Measurements from ENCODE around the gene SPATA16.
"Not testable (repeated sequence)": the region's sequence is repeated elsewhere in the genome, so short reads cannot be mapped to it uniquely, and the experiment has no call there.

The SPATA16 gene

GRCh38 chr3:173140986-173141385 is at the start of gene SPATA16:
TSS of gene SPATA16 (minus strand) at chr3:173141235. CDS start at chr3:173117731, 23,504 bp downstream.
- no peak for DNase-seq

- not testable (repeated sequence) for DNase-seq
These were observed 42.0 kb upstream of the SPATA16 start for GRCh38 chr3:173183022-173183421.

GRCh38 chr3:173173652-173174051 is 32.6 kb upstream of the SPATA16 start:
- no peak for DNase-seq

- not testable (repeated sequence) for DNase-seq
These were observed 18.1 kb upstream of the SPATA16 start for GRCh38 chr3:173159139-173159538.

DNA sequence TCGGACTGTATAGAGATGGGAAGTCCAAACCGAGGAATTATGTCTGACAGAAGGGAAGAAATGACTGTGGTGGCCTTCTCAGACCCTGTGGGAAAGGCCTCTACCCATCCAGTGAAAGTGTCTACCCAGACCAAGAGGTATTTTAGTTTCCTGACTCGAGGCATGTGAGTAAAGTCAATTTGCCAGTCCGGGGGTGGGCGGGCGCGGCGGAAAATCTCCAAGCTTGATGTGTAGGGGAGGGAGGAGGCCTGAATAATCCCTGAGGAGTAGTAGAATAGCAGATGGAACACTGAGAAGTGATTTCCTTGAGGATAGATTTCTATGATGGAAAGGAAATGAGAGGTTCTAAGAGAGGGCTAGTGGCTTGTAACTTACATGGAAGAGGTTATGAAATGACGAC is 15.5 kb upstream of the SPATA16 start:
- not testable (repeated sequence) for DNase-seq

GRCh38 chr3:173153631-173154030 is 12.6 kb upstream of the SPATA16 start:
- DNase-seq: no peak

GRCh38 chr3:173139420-173139819 is 1.6 kb downstream of the SPATA16 start:
- DNase-seq: no peak

DNA sequence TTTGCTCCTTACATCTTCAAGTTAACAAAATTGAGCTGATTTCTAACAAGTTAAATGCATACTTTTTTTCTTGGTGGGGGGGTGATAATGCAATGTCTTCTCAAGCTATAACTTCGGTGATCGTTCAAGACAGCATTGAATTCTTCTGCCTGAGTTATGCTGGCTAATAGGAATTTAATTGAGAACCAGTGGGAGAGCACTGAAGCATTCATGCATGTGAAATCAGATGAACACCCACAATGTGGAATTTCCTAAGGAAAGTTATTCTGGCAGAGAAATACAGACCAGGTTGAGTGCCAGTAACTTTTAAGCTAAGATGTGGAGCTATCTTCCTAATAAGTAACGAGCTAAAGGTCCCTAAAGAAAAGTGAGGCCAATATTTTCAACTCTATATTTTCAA is 3.0 kb downstream of the SPATA16 start:
- DNase-seq: no peak

GRCh38 chr3:173135059-173135458 is 6.0 kb downstream of the SPATA16 start:
- DNase-seq: no peak

DNA sequence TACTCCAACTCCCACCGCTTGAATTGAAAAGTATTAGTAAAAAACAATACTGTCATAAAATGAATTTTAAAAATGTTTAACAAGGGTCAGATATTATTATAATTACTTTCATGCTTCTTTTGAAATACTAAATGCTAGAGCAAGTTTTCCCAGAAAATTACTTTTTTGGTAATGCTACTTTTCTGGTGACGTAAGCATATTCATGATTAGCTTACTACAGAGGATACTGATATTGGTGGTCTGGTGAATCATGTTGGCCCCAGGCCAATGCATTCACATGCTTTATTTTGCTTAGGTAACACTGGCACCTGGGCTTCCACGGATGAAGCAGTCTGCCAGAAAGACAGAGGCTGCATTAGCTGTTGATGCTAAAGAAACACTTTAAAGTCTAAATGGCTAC is 12.4 kb downstream of the SPATA16 start:
- DNase-seq: no peak

DNA sequence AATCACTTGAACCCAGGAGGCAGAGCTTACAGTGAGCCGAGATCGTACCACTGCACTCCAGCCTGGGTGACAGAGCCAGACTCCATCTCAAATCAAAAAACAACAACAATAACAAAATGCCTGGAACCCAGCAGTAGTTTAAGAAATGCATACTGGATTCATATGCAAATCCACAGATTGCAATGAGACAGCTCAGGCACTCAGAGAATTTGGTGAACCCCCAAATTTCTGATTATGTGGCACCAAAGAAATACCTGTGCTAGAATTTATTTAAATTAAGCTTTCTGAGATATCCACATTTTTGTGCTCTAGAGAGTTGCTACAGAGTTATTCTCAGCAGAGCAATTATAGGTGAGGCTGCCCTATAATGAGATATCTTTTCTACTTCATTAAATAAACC is 29.7 kb downstream of the SPATA16 start:
- no peak for DNase-seq

- DNase-seq: no peak
These were observed 31.9 kb downstream of the SPATA16 start for GRCh38 chr3:173109143-173109542.

GRCh38 chr3:173103469-173103868 is 37.6 kb downstream of the SPATA16 start:
- no peak for DNase-seq

GRCh38 chr3:173098959-173099358 is 42.1 kb downstream of the SPATA16 start:
- no peak for DNase-seq

- DNase-seq: no peak
These were observed 43.8 kb downstream of the SPATA16 start for GRCh38 chr3:173096994-173097785.

GRCh38 chr3:173096140-173096539 is 44.9 kb downstream of the SPATA16 start:
- DNase-seq: no peak

GRCh38 chr3:173092038-173092437 is 49.0 kb downstream of the SPATA16 start:
- DNase-seq: no peak

- DNase-seq: no peak
These were observed 50.5 kb downstream of the SPATA16 start for GRCh38 chr3:173090492-173090891.

DNA sequence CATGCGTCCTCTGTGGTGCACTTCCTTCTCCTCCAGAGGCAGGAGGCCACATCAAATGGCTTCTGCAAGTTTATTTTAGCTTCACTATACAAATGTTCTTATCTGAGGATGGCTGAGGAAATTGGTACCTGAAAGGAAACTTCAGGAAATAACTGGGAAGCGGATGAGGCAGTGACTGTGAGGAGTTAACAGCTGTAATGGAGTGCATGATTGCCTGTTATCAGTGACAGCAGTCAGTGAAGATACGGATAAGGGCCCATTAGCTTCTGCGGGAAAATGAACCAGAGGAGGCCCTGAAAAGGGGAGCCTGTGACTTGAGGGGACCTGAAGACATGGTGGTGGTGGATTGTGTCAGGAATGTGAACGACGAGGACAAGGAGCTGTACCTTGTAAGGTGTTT is 51.8 kb downstream of the SPATA16 start:
- no peak for DNase-seq

- DNase-seq: no peak
These were observed 62.5 kb downstream of the SPATA16 start for GRCh38 chr3:173078525-173078924.

GRCh38 chr3:173066044-173067004 is 74.7 kb downstream of the SPATA16 start:
- no peak for DNase-seq

DNA sequence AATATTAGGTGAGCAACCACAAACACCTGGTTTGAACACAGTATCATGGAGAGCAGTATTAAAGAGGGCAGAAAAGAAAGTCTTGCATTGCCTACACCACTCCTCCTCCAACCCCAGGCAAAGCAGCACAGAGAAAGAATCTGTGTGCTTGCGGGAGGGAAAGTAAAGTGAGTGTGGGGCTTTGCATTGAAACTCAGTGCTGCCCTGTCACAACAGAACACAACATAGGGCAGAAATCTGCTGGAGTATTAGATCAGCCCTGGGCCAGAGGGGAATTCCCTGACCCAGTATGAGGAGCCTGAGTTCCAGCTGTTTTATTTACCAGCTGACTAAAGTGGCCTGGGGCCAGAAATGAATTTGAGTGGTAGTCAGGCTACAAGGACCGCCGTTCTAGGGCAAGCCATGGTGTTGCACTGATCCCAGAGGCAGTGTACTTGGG is 75.5 kb downstream of the SPATA16 start:
- no peak for DNase-seq

DNA sequence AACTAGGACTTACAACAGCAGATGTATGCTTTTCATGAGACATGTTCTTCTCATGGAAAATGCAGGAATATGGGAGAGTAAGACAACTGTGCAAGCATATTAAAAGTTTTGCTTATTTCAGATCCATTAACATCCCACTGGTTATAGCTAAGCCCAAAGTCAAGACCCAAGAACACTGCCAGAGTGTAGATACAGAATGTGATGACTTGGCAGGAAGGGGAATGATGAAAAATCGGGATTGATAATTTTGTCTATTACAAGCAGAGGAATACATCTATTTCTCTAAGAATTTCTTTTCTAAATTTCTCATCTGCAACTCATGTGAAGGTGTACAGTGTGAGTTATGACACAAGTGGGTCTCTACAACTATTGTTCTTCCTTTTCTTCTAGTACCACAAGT is 76.4 kb downstream of the SPATA16 start:
- DNase-seq: no peak

DNA sequence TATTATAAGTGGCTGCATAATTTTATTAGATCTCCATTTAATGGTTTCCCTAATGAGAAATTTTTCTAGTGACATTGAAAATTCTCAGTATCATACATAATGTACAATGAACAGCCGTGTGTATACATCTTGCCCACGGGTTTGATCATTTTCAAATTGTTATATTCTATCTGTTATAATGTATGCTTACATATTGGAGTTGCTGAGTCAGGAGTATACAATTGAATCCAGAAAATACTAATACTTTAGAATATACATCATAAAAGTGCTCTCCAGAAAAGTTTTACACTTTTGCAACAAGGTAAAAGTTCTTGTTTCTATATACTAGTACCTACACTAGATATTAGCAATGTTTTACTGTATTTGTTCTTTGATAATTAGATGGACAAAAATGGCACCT is 82.8 kb downstream of the SPATA16 start:
- no peak for DNase-seq

Measured in NCI-H187 (cell line).